HG03175 (cell line): ENCODE results near the gene DMXL1.
A peak's percentile ranks its signal among the peaks of the same experiment; 100 is the strongest.

ENCODE experiments used
- ATAC-seq: cut with Tn5 transposase; IDR thresholded peaks from one replicate; pipeline ENCODE4 v1.9.1; 2021; ENCODE audit warnings: mild to moderate bottlenecking, moderate library complexity; ENCODE audit not compliant: unreplicated experiment

Gene DMXL1

DNA sequence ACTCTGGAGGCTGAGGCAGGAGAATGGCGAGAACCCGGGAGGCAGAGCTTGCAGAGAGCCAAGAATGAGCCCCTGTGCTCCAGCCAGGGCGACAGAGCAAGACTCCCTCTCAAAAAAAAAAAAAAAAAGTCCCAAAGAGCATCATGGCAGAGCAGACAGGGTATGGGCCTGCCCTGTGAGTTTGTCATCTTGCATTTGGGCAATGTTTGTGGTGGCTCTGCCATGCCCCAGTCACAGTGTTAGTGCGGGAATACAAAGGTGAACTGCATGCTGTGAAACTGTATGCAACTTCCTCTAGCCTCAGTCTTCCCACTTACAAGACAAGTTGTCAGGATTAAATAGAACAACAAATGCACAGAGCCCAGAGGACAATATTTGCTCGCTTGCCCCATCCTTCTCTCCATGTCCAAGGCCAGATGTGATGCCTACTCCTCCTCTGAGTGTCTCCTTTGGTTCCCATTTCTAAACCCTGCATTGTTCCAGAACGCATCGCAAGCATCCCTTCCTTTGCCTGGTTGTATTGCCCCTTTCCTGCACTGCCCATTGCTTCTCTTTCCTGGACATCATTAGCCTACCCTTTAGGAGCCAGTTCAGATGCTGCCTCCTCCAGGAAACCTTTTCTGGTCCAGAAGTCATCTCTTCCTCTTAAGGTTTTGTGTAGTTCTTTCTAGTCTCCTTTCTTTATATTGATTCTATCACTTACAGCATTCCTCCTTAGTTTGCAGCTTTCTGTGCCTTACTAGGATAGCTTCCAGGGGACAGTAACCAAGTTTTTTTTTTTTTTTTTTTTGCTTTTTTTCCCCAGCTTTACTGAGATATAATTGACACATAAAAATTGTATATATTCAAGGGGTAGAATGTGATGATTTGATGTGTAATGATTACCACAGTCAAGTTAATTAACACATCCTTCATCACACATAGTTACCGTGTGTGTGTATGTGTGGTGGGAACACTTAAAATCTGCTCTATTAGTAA is 215.9 kb downstream of the DMXL1 start:
- no peak for ATAC-seq

- ATAC-seq = peak; percentile 51
These were observed 216.7 kb downstream of the DMXL1 start for GRCh38 chr5:119287547-119288111.

GRCh38 chr5:119288379-119289033 is 217.6 kb downstream of the DMXL1 start:
- no peak for ATAC-seq

GRCh38 chr5:119289438-119290044 is 218.7 kb downstream of the DMXL1 start:
- ATAC-seq = no peak

GRCh38 chr5:119290161-119290569 is 219.3 kb downstream of the DMXL1 start:
- ATAC-seq = peak; percentile 91

- ATAC-seq = no peak
These were observed 219.7 kb downstream of the DMXL1 start for GRCh38 chr5:119290607-119291006.

- ATAC-seq = no peak
These were observed 220.2 kb downstream of the DMXL1 start for GRCh38 chr5:119291056-119291455.

GRCh38 chr5:119291877-119292276 is 221.0 kb downstream of the DMXL1 start:
- ATAC-seq = no peak

DNA sequence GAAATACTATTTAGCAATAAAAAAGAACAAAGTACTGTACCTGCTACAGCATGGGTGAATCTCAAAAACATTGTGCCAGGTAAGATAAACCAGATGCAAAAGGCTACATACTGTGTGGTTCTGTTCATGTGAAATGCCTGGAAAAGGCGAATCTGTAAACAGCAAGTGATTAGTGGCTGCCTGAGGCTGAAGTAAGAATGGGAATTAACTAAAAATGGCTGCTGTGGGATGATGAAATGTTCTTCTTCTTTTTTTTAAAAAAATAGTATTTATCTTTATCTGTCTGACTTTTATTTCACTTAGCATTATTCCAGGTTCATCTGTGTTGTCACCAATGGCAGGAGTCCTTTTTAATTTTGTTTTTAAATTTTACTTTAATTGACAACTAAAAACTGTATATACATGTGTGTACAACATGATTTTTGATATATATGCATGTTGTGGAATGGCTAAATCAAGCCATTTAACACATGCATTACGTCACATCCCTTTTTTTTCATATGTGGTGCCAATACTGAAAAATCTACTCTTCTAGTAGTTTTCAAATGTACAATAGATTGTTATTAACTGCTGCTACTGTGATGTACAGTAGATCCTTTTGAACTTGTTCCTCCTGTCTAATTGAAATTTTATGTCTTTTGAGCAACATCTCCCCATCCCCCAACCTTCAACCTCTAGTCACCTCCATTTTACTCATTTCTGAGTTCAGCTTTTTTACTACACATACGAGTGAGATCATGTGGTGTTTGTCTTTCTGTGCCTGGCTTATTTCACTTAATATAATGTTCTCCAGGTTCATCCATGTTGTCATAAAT is 222.0 kb downstream of the DMXL1 start:
- no peak for ATAC-seq

GRCh38 chr5:119293516-119293829 is 222.6 kb downstream of the DMXL1 start:
- ATAC-seq = no peak
